ENCODE data around the gene STEAP3. TPM values are rescaled to one million over a fixed set of nuclear protein-coding genes. Genes with fewer than 3 reads are reported as not detected.

Gene STEAP3, protein sequence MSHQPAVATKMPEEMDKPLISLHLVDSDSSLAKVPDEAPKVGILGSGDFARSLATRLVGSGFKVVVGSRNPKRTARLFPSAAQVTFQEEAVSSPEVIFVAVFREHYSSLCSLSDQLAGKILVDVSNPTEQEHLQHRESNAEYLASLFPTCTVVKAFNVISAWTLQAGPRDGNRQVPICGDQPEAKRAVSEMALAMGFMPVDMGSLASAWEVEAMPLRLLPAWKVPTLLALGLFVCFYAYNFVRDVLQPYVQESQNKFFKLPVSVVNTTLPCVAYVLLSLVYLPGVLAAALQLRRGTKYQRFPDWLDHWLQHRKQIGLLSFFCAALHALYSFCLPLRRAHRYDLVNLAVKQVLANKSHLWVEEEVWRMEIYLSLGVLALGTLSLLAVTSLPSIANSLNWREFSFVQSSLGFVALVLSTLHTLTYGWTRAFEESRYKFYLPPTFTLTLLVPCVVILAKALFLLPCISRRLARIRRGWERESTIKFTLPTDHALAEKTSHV
- 20.5 to 24.0 TPM (median 21.4 TPM) in 3 replicates for total RNA-seq (2021)
- Bru-seq, nascent RNA: percentile 63 among the genes with signal in this experiment
- long read RNA-seq, experiment 1, full-length matches to known transcripts: 140 of 177 reads
- long read RNA-seq, experiment 1, partial matches to known transcripts: 30 of 177 reads
- long read RNA-seq, experiment 1, other reads (novel, unspliced or antisense): 7 of 177 reads
- long read RNA-seq, experiment 2, transcript STEAP3-202 (5 exons, 1,871 nt): major isoform, 7 of 34 reads
- long read RNA-seq, experiment 2, partial matches to known transcripts: 10 of 34 reads
- long read RNA-seq, experiment 2, other reads (novel, unspliced or antisense): 13 of 34 reads
- long read RNA-seq, experiment 3, transcript STEAP3-202 (5 exons, 1,871 nt): major isoform, 5 of 6 reads
- long read RNA-seq, experiment 3, partial matches to known transcripts: 0 of 6 reads
- long read RNA-seq, experiment 3, other reads (novel, unspliced or antisense): 1 of 6 reads

DNA sequence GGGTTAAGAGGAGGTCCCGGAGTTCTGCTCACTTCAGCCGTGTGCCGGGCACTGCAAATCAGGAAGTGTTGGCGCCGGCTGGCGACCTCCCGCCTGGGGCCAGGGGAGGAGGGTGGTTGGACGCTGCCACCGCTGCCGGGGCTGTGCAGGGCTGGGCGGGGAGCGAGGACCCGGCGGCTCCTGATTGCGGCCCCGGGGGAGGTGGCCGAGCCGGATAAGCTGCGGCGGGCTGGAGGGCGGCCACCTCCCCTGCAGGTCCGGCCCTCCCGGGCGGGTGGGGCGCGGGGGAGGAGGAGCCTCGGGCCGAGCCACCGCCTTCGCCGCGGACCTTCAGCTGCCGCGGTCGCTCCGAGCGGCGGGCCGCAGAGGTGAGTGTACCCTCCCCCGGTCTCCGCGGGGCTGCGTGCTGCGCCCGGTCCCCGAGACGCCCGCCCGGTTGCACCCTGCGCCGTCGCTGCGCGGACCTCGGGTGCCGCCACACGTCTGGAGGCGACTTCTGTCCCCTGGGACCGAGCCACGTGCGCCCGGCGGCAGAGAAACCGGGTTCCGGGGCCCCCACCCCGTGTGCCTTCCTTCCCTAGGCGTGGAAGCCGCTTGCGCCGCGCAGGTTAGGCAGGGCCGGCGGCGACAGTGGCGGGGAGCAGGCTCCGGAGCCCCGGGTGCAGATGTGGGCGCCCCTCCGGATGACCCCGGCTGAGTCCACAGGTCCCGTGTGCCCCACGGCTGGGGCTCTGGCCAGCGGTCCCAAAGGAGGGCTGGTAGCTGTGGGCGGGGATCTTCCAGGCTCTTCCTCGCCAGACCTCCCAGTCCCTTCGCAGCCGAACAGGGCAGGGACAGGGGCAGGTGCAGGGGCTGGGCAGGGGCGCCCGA lies at the start of gene STEAP3:
Gene STEAP3 (plus strand): TSS at position 314 of the 870 bp plus-strand sequence. CDS start 7,179 bp downstream, outside the sequence.
- DNase-seq (ENCODE audit: low spot score) (peak; percentile 82), ATAC-seq (peak; percentile 89)
- ChIA-PET POLR2A (interaction anchor here (0.9 to 1.3 kb wide), 3 partner anchors 8 to 342 kb away, joined by 3 read pairs; no protein-coding TSS in a partner anchor), CTCF (interaction anchor here (0.7 to 3.0 kb wide), 7 partner anchors 10 to 97 kb away, joined by 3 to 11 read pairs (median 5); no protein-coding TSS in a partner anchor)
- peaks cover 20% of the 10 kb centered on the region for H3K27me3 Mint-ChIP-seq (ENCODE audit: low read depth)
- peaks cover 48% of the 10 kb centered on the region for H3K4me1 Mint-ChIP-seq
- H3K4me3 Mint-ChIP-seq: peak within 1 kb of the TSS; percentile 65
- H3K27ac Mint-ChIP-seq: no peak within 1 kb of the TSS
- H3K9me3 Mint-ChIP-seq: no peaks in the 10 kb centered on the region
- H3K36me3 Mint-ChIP-seq: no peaks in the 10 kb centered on the region
- TF ChIP-seq RELA (CRISPR knock-in tag; IDR thresholded peaks at IDR 0.05; ENCODE audit: borderline replicate concordance) (0 out of 2 replicates have a peak, but pooled peaks have one; percentile 21), MAX (CRISPR knock-in tag; IDR thresholded peaks at IDR 0.05) (peak; percentile 84; the same call in 1 of the 2 replicates), MYBL2 (CRISPR knock-in tag; IDR thresholded peaks at IDR 0.05) (0 out of 2 replicates have a peak, but pooled peaks have one; percentile 24), CBFB (CRISPR knock-in tag; IDR thresholded peaks at IDR 0.05; ENCODE audit: low read depth) (no peak), AR (CRISPR knock-in tag; IDR thresholded peaks at IDR 0.05) (no peak), JAZF1 (CRISPR knock-in tag; IDR thresholded peaks at IDR 0.05) (no peak), ESRRA (CRISPR knock-in tag; IDR thresholded peaks at IDR 0.05; ENCODE audit: borderline replicate concordance) (peak; percentile 27; the same call in 1 of the 2 replicates), FOXP1 (CRISPR knock-in tag; IDR thresholded peaks at IDR 0.05; ENCODE audit: borderline replicate concordance) (0 out of 2 replicates have a peak, but pooled peaks have one; percentile 50), USF1 (CRISPR knock-in tag; IDR thresholded peaks at IDR 0.05) (peak; percentile 56), ZNF219 (CRISPR knock-in tag; IDR thresholded peaks at IDR 0.05; ENCODE audit: borderline replicate concordance) (no peak), ZNF263 (CRISPR knock-in tag; IDR thresholded peaks at IDR 0.05; ENCODE audit: low read depth) (0 out of 2 replicates have a peak, but pooled peaks have one; percentile 20), IRF2 (CRISPR knock-in tag; IDR thresholded peaks at IDR 0.05; ENCODE audit: borderline replicate concordance, low read depth) (no peak)
- TF ChIP-seq, protein P1, sequence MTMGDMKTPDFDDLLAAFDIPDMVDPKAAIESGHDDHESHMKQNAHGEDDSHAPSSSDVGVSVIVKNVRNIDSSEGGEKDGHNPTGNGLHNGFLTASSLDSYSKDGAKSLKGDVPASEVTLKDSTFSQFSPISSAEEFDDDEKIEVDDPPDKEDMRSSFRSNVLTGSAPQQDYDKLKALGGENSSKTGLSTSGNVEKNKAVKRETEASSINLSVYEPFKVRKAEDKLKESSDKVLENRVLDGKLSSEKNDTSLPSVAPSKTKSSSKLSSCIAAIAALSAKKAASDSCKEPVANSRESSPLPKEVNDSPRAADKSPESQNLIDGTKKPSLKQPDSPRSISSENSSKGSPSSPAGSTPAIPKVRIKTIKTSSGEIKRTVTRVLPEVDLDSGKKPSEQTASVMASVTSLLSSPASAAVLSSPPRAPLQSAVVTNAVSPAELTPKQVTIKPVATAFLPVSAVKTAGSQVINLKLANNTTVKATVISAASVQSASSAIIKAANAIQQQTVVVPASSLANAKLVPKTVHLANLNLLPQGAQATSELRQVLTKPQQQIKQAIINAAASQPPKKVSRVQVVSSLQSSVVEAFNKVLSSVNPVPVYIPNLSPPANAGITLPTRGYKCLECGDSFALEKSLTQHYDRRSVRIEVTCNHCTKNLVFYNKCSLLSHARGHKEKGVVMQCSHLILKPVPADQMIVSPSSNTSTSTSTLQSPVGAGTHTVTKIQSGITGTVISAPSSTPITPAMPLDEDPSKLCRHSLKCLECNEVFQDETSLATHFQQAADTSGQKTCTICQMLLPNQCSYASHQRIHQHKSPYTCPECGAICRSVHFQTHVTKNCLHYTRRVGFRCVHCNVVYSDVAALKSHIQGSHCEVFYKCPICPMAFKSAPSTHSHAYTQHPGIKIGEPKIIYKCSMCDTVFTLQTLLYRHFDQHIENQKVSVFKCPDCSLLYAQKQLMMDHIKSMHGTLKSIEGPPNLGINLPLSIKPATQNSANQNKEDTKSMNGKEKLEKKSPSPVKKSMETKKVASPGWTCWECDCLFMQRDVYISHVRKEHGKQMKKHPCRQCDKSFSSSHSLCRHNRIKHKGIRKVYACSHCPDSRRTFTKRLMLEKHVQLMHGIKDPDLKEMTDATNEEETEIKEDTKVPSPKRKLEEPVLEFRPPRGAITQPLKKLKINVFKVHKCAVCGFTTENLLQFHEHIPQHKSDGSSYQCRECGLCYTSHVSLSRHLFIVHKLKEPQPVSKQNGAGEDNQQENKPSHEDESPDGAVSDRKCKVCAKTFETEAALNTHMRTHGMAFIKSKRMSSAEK (CRISPR knock-in tag; IDR thresholded peaks at IDR 0.05; ENCODE audit: borderline replicate concordance): no peak
- TF ChIP-seq, protein P2, sequence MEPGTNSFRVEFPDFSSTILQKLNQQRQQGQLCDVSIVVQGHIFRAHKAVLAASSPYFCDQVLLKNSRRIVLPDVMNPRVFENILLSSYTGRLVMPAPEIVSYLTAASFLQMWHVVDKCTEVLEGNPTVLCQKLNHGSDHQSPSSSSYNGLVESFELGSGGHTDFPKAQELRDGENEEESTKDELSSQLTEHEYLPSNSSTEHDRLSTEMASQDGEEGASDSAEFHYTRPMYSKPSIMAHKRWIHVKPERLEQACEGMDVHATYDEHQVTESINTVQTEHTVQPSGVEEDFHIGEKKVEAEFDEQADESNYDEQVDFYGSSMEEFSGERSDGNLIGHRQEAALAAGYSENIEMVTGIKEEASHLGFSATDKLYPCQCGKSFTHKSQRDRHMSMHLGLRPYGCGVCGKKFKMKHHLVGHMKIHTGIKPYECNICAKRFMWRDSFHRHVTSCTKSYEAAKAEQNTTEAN (CRISPR knock-in tag; IDR thresholded peaks at IDR 0.05): peak; percentile 77; the same call in 1 of the 2 replicates
- TF ChIP-seq, protein P3, sequence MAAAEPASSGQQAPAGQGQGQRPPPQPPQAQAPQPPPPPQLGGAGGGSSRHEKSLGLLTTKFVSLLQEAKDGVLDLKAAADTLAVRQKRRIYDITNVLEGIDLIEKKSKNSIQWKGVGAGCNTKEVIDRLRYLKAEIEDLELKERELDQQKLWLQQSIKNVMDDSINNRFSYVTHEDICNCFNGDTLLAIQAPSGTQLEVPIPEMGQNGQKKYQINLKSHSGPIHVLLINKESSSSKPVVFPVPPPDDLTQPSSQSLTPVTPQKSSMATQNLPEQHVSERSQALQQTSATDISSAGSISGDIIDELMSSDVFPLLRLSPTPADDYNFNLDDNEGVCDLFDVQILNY (CRISPR knock-in tag; IDR thresholded peaks at IDR 0.05): peak; percentile 55; the same call in 1 of the 2 replicates
- TF ChIP-seq, protein P4, sequence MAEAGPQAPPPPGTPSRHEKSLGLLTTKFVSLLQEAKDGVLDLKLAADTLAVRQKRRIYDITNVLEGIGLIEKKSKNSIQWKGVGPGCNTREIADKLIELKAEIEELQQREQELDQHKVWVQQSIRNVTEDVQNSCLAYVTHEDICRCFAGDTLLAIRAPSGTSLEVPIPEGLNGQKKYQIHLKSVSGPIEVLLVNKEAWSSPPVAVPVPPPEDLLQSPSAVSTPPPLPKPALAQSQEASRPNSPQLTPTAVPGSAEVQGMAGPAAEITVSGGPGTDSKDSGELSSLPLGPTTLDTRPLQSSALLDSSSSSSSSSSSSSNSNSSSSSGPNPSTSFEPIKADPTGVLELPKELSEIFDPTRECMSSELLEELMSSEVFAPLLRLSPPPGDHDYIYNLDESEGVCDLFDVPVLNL (CRISPR knock-in tag; IDR thresholded peaks at IDR 0.05; ENCODE audit: borderline replicate concordance, low read depth): no peak
- TF ChIP-seq, protein P5, sequence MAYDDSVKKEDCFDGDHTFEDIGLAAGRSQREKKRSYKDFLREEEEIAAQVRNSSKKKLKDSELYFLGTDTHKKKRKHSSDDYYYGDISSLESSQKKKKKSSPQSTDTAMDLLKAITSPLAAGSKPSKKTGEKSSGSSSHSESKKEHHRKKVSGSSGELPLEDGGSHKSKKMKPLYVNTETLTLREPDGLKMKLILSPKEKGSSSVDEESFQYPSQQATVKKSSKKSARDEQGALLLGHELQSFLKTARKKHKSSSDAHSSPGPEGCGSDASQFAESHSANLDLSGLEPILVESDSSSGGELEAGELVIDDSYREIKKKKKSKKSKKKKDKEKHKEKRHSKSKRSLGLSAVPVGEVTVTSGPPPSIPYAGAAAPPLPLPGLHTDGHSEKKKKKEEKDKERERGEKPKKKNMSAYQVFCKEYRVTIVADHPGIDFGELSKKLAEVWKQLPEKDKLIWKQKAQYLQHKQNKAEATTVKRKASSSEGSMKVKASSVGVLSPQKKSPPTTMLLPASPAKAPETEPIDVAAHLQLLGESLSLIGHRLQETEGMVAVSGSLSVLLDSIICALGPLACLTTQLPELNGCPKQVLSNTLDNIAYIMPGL (CRISPR knock-in tag; IDR thresholded peaks at IDR 0.05): peak; percentile 86
